T-helper 2 cell treated with Interferon-gamma antibody and Interleukin-4, amounts not matched to agents 5 μg/mL and 100 μg/mL, for 36 hours (primary cell): ENCODE results near the gene LRMDA.

Source experiments
- DNase-seq: peaks from one replicate; pipeline ENCODE4 v3.0.0; 2021; ENCODE audit warnings: low spot score
- H3K27ac Mint-ChIP-seq: one replicate; pipeline ENCODE4 v1.8.0; 2021; ENCODE audit warnings: mild to moderate bottlenecking, mixed read lengths
- H3K27me3 Mint-ChIP-seq: one replicate; pipeline ENCODE4 v1.8.0; 2021; ENCODE audit warnings: low read depth, mixed read lengths
- H3K36me3 Mint-ChIP-seq: one replicate; pipeline ENCODE4 v1.8.0; 2021; ENCODE audit warnings: low read depth, mixed read lengths
- H3K4me1 Mint-ChIP-seq: one replicate; pipeline ENCODE4 v1.8.0; 2021; ENCODE audit warnings: low read depth, mixed read lengths
- H3K4me3 Mint-ChIP-seq: one replicate; pipeline ENCODE4 v1.8.0; 2022; ENCODE audit warnings: mild to moderate bottlenecking, moderate library complexity, mixed read lengths
- H3K9me3 Mint-ChIP-seq: one replicate; pipeline ENCODE4 v1.8.0; 2021; ENCODE audit warnings: mixed read lengths

LRMDA gene

DNA sequence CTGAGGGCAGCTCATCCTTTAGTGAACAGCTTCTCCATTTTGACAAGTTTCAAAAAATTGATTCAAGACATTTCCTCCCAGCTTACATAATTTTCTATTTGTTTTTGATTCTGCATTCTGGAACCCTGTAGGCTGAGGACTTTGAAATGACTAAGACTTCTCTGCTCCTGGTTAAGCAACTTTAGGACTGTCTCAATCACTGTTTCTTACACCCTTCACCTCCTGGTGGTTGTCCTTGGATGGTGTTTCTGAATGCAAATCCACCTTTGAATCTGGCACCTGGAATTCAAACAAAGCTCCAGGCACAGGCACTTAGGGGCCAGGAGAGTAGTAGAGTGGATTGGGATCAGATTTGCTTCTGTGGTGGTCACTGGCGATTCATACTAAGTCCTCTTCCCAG lies 595.5 kb downstream of the LRMDA start:
- Mint-ChIP-seq H3K4me3 (no peak overlapping the region), H3K27me3 (no peaks in the 10 kb centered on the region), H3K9me3 (no peaks in the 10 kb centered on the region), H3K36me3 (no peaks in the 10 kb centered on the region), H3K4me1 (no peaks in the 10 kb centered on the region), H3K27ac (no peak overlapping the region)
- no peak for DNase-seq

DNA sequence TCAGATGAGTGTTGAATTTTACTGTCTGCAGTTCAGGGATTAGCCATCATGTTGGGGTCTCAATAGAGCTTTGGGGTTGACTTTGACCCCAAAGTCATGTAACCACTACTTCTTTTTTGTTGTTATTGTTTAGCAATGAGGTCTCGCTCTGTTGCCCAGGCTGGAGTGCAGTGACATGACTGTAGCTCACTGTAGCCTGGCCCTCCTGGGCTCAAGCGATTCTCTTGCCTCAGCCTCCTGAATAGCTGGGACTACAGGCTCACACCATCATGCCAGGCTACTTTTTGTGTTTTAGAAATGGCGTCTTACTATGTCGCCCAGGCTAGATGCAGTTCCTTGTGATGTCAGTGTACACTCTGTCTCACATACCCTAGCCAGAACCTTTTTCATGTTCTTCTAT lies 598.4 kb downstream of the LRMDA start:
- no peak overlapping the region for H3K4me3 Mint-ChIP-seq
- no peak overlapping the region for H3K27ac Mint-ChIP-seq
- H3K4me1 Mint-ChIP-seq: no peaks in the 10 kb centered on the region
- no peaks in the 10 kb centered on the region for H3K27me3 Mint-ChIP-seq
- H3K9me3 Mint-ChIP-seq: no peaks in the 10 kb centered on the region
- H3K36me3 Mint-ChIP-seq: no peaks in the 10 kb centered on the region
- no peak for DNase-seq

DNA sequence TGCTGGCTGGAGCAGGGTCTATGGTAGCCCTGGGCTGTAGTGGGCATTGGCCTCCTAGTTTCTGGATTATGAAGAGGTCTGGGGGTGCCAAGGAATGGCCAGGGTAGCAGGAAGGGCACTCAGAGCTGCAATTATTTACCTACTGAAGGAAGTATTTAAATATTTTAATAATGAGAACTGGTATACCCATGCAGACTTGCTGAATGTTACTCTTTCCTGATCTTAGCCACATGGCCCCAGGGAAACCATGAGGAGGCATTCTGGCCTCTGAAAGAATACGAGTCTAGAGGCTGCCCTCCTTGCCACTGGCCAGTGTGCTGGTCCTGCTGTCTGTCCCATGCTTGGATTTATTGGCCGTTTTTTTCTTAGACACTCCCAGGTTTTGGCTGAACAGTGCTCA lies 599.7 kb downstream of the LRMDA start:
- Mint-ChIP-seq H3K4me1 (no peaks in the 10 kb centered on the region), H3K27ac (no peak overlapping the region), H3K36me3 (no peaks in the 10 kb centered on the region), H3K27me3 (no peaks in the 10 kb centered on the region), H3K9me3 (no peaks in the 10 kb centered on the region), H3K4me3 (no peak overlapping the region)
- DNase-seq: no peak

DNA sequence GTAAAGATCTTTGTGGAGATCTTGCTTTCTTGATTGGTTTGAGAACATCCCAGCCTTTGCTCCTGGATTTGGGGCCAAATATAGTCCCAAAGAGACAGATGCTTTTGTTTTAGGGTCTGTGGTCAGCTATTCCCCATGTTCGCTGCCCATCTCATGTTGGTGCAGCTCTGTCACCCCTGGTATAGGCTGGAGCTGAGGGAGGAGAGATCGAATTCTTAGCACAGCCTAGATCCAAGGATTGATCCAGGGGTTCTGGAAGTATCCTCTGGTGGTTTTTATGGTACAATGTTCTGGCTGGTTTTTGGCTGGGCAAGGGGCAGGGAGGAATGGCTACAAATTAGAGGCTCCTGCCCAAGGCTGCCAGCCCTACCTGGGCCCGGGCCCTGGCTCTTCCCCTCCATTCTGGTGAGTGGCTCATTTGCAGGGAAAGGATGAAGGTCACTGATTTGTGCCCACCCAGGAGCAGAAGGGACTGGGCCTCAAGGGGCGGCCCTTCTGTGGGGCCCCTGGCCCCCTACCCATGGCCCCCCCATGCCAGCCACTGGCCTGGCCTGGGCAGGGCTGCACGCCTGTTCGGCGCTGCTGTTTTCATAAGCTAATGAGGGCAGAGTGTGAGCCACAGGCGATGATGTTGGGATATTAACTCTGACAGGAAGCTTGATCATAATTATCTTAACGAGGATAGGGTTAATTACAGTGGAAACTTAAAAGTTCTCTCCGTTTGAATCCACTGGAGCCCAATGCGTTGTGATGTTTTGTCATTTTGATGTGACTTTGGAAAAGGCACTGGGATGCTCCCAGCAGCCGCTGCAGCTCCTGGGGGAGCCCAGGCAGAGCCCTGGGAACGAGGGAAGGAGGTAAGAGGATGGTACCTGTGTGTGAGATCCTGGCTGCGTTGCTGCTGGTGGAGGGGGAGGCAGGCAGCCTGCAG lies 600.6 kb downstream of the LRMDA start:
- H3K27ac Mint-ChIP-seq: no peak overlapping the region
- no peak overlapping the region for H3K4me3 Mint-ChIP-seq
- no peak for DNase-seq
- H3K27me3 Mint-ChIP-seq: no peaks in the 10 kb centered on the region
- H3K4me1 Mint-ChIP-seq: no peaks in the 10 kb centered on the region
- H3K36me3 Mint-ChIP-seq: no peaks in the 10 kb centered on the region
- H3K9me3 Mint-ChIP-seq: no peaks in the 10 kb centered on the region

DNA sequence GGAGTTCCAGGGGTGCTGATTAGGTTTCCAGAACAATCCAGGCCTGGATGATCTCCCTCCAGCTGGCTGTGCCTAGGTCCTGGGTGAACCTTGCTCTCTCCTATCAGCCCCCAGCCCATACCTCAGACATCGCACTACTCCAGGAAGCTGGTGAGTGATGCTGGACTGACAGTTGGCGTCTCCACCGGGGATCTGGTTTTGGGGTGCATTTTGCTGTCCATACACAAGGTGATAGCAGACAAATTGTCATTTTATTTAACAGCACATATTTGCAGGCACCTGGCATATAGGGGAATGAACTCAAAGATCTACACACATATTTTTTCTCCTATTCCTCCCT lies 601.2 kb downstream of the LRMDA start:
- H3K4me1 Mint-ChIP-seq: no peaks in the 10 kb centered on the region
- H3K4me3 Mint-ChIP-seq: no peak overlapping the region
- no peak overlapping the region for H3K27ac Mint-ChIP-seq
- DNase-seq: no peak
- no peaks in the 10 kb centered on the region for H3K9me3 Mint-ChIP-seq
- H3K27me3 Mint-ChIP-seq: no peaks in the 10 kb centered on the region
- no peaks in the 10 kb centered on the region for H3K36me3 Mint-ChIP-seq

DNA sequence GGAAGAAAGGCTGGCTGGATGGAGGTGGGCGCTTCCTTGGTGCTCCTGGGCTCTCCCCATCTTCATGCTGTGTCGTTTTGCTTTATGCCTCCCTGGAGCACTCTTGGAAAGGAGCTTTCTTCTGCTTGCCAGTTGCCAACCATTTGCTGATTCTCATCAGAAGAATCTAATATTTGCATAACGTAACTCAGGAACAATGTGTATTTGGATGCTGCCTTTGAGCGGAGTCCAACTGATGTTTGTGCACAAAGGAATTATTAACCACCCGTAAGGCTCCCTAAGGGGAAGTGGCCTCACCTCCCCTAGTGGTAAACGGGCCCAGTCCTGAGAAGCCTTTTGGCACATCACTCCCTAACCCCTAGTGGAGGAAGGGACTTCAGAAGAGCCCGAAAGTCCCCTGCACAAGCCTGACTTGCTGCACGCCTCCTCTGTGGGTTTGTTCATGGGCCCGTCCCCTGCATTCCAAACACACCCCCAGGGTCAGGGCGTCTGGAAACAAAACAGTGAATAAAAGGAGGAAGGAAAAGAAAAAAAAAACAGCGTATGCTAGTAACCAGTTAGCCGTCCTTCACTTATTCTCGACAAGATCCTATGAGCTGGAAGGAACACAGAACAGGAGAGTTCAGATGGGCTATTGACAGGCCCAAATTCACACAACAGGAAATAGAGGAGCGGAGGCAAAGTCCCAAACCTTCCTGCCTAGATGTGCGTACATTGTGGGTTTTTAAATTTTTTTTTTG lies 602.2 kb downstream of the LRMDA start:
- Mint-ChIP-seq H3K4me1 (no peaks in the 10 kb centered on the region), H3K27me3 (no peaks in the 10 kb centered on the region), H3K27ac (no peak overlapping the region), H3K9me3 (no peaks in the 10 kb centered on the region), H3K4me3 (no peak overlapping the region), H3K36me3 (no peaks in the 10 kb centered on the region)
- DNase-seq: no peak

DNA sequence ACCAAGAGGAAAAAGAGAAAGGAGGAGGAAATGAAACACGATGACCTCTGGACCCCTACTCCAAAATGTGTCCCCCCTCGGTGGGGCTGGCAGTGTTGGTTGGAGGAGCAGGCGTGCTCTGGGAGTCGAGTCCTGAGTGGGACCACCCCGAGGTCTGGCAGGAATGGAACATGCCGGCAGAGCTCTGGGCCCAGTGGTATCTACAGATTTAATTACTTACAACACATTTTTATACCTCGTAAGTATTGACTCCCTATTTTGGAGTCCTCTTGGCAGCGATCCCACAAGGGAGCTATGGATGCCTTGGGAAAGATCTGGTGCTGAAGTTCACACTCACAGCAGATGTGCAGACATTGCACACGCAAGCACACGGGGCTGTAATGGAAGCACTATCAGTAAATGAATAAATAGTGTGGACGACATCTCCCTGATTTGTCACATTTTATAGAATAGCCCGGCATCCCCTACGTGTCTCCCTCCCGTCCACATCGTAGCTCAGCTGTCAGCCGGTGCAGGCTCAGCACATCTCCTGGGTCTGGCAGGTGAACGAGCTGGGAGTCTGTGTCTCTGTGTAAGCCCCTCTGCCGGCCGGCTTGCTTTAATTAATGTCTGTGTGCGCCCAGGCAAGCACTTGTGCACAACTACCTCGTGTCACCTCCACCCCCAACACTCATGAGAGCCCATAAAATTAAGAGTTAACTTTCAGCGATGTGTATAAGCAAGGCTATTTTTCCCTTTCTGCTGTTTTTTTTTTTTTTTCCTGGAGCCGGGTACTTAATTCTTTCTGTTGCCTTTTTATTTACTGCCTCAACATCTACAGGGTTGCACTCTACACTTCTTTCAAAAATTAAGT lies 603.2 kb downstream of the LRMDA start:
- Mint-ChIP-seq H3K27me3 (no peaks in the 10 kb centered on the region), H3K27ac (no peak overlapping the region), H3K4me1 (no peaks in the 10 kb centered on the region), H3K36me3 (no peaks in the 10 kb centered on the region), H3K9me3 (peaks cover 2% of the 10 kb centered on the region), H3K4me3 (no peak overlapping the region)
- no peak for DNase-seq

DNA sequence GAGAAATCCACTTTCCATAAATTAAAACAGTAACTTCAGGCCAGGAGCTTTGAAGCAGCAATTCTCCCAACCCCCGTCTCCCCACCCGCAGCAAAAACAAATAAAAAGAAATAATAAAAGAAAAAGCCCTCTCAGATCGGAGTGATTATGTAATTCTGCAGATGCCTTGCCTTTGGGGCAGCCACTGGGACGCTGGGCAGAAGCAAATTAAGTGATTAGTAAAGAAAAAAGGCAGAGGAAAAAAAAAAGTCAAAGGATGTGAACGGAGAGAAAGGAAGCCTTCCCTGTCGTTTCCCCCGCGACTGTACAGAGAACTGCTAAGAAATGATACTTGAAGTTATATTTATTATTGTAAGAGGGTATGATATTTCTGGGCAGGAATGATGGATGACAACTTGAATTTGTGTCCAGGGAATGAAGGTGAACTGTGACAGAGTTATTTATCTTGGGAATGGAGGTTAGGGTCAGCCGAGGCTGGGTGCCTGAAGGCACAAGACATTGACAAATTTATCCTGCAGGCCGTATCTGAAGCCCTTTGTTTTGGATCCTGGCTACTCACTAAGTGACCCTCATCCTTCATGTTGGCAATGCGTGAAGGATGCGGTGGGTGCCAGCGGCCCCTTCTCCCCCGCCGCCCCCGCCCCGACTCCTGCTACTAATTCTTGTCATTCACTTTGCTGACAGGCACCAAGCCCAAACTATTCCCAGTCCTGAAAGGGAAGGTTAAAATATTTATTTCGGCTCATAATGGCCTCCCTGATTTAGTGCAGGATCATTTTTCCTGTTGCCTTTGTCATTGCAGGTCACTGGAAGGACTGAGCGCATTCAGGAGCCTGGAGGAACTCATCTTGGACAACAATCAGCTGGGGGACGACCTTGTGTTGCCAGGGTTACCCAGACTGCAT lies 604.0 kb downstream of the LRMDA start:
- peaks cover 5% of the 10 kb centered on the region for H3K9me3 Mint-ChIP-seq
- no peak for DNase-seq
- H3K27ac Mint-ChIP-seq: no peak overlapping the region
- H3K4me1 Mint-ChIP-seq: no peaks in the 10 kb centered on the region
- H3K36me3 Mint-ChIP-seq: no peaks in the 10 kb centered on the region
- H3K4me3 Mint-ChIP-seq: no peak overlapping the region
- no peaks in the 10 kb centered on the region for H3K27me3 Mint-ChIP-seq

DNA sequence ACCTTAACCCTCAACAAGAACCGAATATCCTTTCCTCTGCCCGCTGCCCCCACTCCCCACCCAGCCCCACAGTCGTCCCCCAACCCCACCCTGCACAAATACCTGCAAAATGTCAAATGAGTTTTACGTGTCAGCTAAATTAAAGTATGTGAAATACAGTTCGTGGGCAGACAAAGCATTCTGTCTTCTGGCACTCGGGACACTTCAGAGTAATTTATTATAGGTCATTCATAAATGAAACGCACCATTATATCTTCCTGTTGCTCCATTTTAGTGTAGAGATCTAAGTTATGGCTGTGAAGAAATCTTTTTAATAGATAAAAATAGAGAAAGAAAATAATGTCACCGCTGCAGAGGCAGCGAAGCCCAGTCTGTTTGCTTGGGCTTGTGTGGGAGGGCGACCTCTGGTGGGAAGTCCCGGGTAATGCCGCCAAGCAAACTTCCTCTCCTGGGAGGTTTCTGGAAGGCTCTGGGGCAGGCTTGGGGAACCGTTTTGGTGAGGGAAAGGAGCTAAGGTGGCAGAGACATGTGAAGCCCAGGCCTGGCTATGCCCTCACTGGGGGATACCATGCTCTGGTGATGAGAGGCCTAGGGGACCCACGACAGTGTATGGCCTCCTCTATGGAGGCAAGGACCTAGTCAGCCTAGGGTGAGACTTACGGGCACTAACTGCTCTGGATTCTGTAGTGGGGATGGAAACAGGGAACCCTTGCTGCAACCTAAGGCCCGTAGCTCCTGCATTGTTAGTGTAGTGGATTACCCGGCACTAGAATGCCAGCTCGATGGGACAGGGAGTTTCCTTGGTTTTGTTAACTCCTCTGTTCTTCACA lies 604.9 kb downstream of the LRMDA start:
- Mint-ChIP-seq H3K4me3 (no peak overlapping the region), H3K4me1 (no peaks in the 10 kb centered on the region), H3K36me3 (no peaks in the 10 kb centered on the region), H3K27ac (no peak overlapping the region), H3K9me3 (peaks cover 5% of the 10 kb centered on the region), H3K27me3 (no peaks in the 10 kb centered on the region)
- peak; percentile 15 for DNase-seq

DNA sequence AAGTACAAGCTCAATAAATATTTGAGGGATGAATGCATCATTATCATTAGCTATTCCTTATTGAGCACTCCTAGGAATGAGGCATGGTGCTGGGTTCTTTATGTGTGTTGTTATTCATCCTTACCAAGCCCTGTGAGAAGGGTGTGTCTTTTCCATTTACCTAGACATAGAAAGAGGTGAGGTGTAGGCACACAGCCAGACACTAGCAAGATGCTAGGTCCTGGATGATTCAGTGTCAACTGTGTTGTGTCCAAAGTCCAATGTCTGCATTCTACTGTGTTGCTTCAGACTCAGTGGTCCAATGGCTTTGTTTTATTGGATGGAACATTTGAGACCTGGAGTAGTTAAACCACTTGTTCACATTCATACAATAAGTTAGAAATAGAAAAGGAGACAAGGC lies 605.5 kb downstream of the LRMDA start:
- no peak overlapping the region for H3K4me3 Mint-ChIP-seq
- no peaks in the 10 kb centered on the region for H3K27me3 Mint-ChIP-seq

DNA sequence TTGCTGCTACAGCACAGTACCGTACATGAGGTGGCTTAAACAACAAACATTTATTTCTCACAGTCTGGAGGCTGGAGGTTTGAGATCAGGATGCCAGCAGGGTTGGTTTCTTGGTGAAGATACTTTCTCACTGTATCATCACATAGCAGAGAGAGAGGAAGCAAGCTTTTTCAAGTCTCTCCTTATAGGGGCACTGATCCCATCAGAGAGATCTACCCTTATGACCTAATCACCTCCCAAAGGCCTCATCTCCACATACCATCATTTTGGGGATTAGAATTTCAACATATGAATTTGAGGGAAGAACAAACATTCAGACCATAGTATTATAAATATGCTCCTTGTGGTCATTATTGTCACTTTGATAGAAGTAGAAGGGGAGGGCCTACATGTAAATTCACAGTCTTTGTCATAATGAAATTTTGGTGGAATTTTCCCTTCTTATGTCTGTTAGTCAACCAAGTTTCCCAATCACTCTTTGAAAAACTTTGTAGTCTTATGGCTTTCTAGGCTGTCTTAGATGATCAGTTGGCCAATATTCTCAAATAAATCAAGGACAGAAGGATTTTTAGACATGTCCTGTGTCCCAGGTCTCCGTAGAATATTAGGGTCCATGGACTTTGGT lies 606.2 kb downstream of the LRMDA start:
- no peaks in the 10 kb centered on the region for H3K36me3 Mint-ChIP-seq
- H3K9me3 Mint-ChIP-seq: peaks cover 5% of the 10 kb centered on the region
- no peak overlapping the region for H3K27ac Mint-ChIP-seq
- no peaks in the 10 kb centered on the region for H3K4me1 Mint-ChIP-seq
- no peak overlapping the region for H3K4me3 Mint-ChIP-seq
- DNase-seq: no peak
- H3K27me3 Mint-ChIP-seq: no peaks in the 10 kb centered on the region

More for the DNA sequence above, 605.5 kb downstream of the LRMDA start:
- Mint-ChIP-seq H3K9me3 (peaks cover 5% of the 10 kb centered on the region), H3K4me1 (no peaks in the 10 kb centered on the region), H3K27ac (no peak overlapping the region), H3K36me3 (no peaks in the 10 kb centered on the region)
- no peak for DNase-seq

DNA sequence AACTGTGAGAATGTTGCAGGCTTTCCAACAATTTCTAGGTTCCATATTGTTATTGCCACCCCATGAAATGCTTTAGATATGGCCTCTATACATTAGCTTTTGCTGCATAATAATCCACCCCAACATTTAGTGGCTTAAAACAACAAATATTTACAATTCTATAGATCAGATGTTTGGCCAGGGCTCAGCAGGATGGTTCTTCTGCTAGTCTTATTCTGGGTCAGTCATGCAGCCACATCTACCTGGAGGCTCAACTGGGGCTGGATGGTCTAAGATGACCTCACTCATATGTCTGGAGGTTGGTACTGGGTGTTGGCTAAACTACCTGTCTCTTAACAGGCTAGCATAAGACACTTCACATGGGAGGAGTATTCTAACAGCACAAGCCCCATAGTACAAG lies 607.3 kb downstream of the LRMDA start:
- no peak for DNase-seq
- H3K4me1 Mint-ChIP-seq: no peaks in the 10 kb centered on the region
- H3K27me3 Mint-ChIP-seq: no peaks in the 10 kb centered on the region
- H3K36me3 Mint-ChIP-seq: no peaks in the 10 kb centered on the region
- no peak overlapping the region for H3K4me3 Mint-ChIP-seq
- H3K9me3 Mint-ChIP-seq: peaks cover 5% of the 10 kb centered on the region
- H3K27ac Mint-ChIP-seq: no peak overlapping the region
